Heart left ventricle (tissue), 16 donors: ENCODE measurements around the gene LRRC43. TPM values are rescaled to one million over a fixed set of nuclear protein-coding genes. Genes with fewer than 3 reads are reported as not detected.
A peak's percentile ranks its signal among the peaks of the same experiment; 100 is the strongest.

Experiments used
- ATAC-seq, 4 donors: fragments of 200-7000 bp; cut with Tn5 transposase; one replicate each; pipeline ENCODE4 v1.9.1; 2020 to 2022; ENCODE audit warnings: moderate library complexity in 4 of 4, mild to moderate bottlenecking in 3 of 4, moderate number of reproducible peaks in 1 of 4
- DNase-seq, 5 donors: peaks; one replicate each; pipeline ENCODE4 v3.0.0-alpha.2; 2020
- H3K27ac ChIP-seq, 12 donors: fragments of 200-600 bp; sonication (generic) in 4 of 12; one replicate each; pipeline versions ENCODE4 v1.5.0 to v1.8.0; 2016 to 2022; ENCODE audit warnings: mild to moderate bottlenecking in 2 of 12
- H3K27me3 ChIP-seq, 9 donors: fragments of 200-600 bp; sonication (generic) in 2 of 9; one replicate each; pipeline versions ENCODE4 v1.5.1 to v1.8.0; 2016 to 2022; ENCODE audit warnings: mild to moderate bottlenecking in 3 of 9
- H3K36me3 ChIP-seq, 9 donors: fragments of 200-600 bp; sonication (generic) in 2 of 9; one replicate each; pipeline versions ENCODE4 v1.5.0 to v1.8.0; 2018 to 2022; ENCODE audit warnings: mild to moderate bottlenecking in 2 of 9
- H3K4me1 ChIP-seq, 12 donors: fragments of 200-600 bp; sonication (generic) in 4 of 12; one replicate each; pipeline versions ENCODE4 v1.5.0 to v1.8.0; 2016 to 2022; ENCODE audit warnings: mild to moderate bottlenecking in 3 of 12
- H3K4me3 ChIP-seq, 12 donors: fragments of 200-600 bp; sonication (generic) in 4 of 12; one replicate each; pipeline versions ENCODE4 v1.5.0 to v1.8.0; 2017 to 2022; ENCODE audit warnings: mild to moderate bottlenecking in 9 of 12, moderate library complexity in 4 of 12
- H3K9me3 ChIP-seq, 12 donors: fragments of 200-600 bp; sonication (generic) in 4 of 12; one replicate each; pipeline versions ENCODE4 v1.5.0 to v1.8.0; 2016 to 2022; ENCODE audit warnings: mild to moderate bottlenecking in 1 of 12
- POLR2A ChIP-seq, 2 donors: fragments of 450-650 bp; IDR thresholded peaks; one replicate each; pipeline ENCODE4 v1.6.1; 2017; ENCODE audit warnings: antibody characterized with exemption in 2 of 2, mild to moderate bottlenecking in 2 of 2, moderate library complexity in 2 of 2
- WGBS, 4 donors: extraction: QIAGEN DNeasy Blood & Tissue Kit in 2 of 4; methylation state at CpG; one replicate each; pipeline versions ENCODE4 v1.1.5 to v1.1.7; 2013 to 2018; 5-methylcytosine and 5-hydroxymethylcytosine counted together
- intact Hi-C, 10 donors: fragments of 100-400 bp; cut with DNase I; formaldehyde crosslinking; loops; one replicate each; pipeline versions ENCODE4 v1.11.1 to v1.14.2; 2022
- polyA plus RNA-seq, 2 donors: library from polyadenylated mRNA; stranded (reverse); fragments of 200-250 nt; gene quantifications; one replicate each; pipeline ENCODE4 v1.2.3, GENCODE V29; 2013
- total RNA-seq, 9 donors: library from RNA; depleted of rRNA in 2 of 9; stranded (reverse); fragments of >200 nt in 2 of 9; fragmentation: NEBNext Ultra II Directional in 3 of 9; extraction: Animal tissue kit (Norgen Biotek cat#: 25700) in 3 of 9; gene quantifications; one replicate each; pipeline versions ENCODE4 v1.1.0 to v1.2.4, GENCODE V29; 2016 to 2023
- TF ChIP-seq, protein P1 (sequence below), 12 donors: fragments of 200-600 bp; sonication (generic) in 4 of 12; IDR thresholded peaks; one replicate each; pipeline versions ENCODE4 v1.5.0 to v1.8.0; 2018 to 2022; ENCODE audit warnings: antibody characterized with exemption in 12 of 12, mild to moderate bottlenecking in 5 of 12
- donor health status: ischemic (EF 13 %, LVEDD 7.1; RV severe dilation, severe dysfunction).
- donor health status: healthy with polysubstance abuse.
- donor health status: DM: no; HTN: yes; CAD: no.
- donor health status: DM: no; HTN: no; CAD: no.
- donor health status: ischemic (EF 25% LVEDD 6.9; RV normal size, moderate dysfunction).
- donor health status: ischemic (EF 25% LVEDD 5.7; RV mildly dilated, moderate dysfunction).
- donor health status: healthy.
- donor health status: DM: yes; HTN: yes; CAD: no.
- donor health status: ischemic (EF 35%, LVEDD 5.7; RV mildly dilated, moderate dysfunction).
- donor health status: nonischemic (EF 11% LVEDD 7.7; RV severe dilation, severe dysfunction).
- donor health status: DM: yes; HTN: yes; CAD: no.
- donor health status: PGD.
- donor health status: ischemic (EF 29% LVEDD 5.4; RV normal size, mild dysfunction).
- donor health status: nonischemic (EF 23%, LVEDD 6.1; RV moderate dilation, normal function).

The LRRC43 gene
- total and polyA plus RNA-seq, 11 donors = 0.15 to 1.9 (median 0.83) TPM; not detected in 1

DNA sequence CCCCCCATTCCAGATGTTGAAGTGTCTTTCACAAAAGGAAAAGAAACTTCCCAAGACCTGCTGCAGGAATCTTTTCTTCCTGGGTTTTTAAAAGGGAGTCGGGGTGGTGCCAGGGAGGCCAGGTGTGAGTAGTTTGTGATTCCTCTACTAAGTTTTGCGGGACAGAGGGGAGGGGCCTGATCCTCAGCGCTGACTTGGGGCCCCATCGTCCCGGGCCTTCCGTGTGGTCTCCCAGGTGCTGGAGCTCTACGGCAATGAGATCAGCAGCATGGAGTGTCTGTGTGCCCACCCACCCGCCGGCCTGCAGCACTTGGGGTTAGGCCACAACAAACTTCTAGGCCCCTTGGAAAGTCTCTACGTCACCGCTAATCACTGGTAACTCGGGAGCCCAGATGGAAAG, 4.5 kb downstream of the LRRC43 start:
- Histone ChIP-seq H3K9me3 (no peaks in the 10 kb centered on the region), H3K4me3 (no peak overlapping the region), H3K4me1 (peaks cover 0 to 13% (median 3%) of the 10 kb centered on the region in 12 donors), H3K27ac (no peak overlapping the region), H3K27me3 (peaks cover 0 to 12% (median 2%) of the 10 kb centered on the region in 9 donors), H3K36me3 (no peaks in the 10 kb centered on the region)
- intact Hi-C loops = no loop called here
- TF ChIP-seq, protein P1, sequence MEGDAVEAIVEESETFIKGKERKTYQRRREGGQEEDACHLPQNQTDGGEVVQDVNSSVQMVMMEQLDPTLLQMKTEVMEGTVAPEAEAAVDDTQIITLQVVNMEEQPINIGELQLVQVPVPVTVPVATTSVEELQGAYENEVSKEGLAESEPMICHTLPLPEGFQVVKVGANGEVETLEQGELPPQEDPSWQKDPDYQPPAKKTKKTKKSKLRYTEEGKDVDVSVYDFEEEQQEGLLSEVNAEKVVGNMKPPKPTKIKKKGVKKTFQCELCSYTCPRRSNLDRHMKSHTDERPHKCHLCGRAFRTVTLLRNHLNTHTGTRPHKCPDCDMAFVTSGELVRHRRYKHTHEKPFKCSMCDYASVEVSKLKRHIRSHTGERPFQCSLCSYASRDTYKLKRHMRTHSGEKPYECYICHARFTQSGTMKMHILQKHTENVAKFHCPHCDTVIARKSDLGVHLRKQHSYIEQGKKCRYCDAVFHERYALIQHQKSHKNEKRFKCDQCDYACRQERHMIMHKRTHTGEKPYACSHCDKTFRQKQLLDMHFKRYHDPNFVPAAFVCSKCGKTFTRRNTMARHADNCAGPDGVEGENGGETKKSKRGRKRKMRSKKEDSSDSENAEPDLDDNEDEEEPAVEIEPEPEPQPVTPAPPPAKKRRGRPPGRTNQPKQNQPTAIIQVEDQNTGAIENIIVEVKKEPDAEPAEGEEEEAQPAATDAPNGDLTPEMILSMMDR (IDR thresholded peaks at IDR 0.05) = no peak
- TF ChIP-seq POLR2A (IDR thresholded peaks at IDR 0.05) = no peak
- ATAC-seq = no peak
- WGBS, 4 donors = 72 to 81% (median 75%) methylated on average over 12 of the region's 12 CpGs
- DNase-seq = no peak

DNA sequence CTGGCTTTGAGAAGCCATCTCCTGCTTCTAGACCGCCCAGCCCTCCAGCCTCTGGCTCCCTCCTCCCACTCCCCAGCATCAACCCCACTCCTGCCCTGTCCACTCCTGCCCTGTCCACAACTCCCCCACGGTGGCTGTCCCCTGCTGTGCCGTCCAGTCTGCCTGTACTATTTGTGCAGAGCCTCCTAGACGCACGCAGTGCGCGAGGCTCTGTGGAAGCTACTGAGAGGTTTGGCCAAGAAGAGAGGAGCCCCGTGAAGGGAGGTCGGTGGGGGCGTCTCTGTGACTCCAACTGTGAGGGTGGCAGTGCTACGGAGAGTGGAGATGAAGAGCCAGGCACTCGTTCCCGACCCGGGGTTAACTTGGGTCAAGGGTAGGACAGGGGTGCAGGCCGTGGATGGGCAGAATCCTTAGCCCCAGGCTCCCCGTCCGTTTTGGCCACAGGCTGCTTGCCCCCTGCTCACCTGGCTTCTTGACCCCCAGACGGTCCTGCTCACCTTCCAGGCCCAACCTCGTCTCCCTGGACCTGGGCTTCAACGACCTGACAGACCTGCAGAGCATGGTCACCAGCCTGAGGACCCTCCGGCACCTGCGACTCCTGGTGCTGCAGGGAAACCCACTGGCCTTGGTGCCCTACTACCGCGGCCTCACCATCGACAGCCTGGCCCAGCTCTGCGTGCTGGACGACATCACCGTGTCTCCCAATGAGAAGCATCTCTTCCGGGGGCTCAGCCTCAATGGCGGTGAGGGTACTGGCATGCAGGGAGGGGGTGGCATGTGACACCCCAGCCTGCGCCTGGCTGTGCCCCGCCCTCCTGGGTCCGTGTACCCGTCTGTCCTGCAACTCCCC, 6.9 kb downstream of the LRRC43 start:
- Histone ChIP-seq H3K9me3 (no peaks in the 10 kb centered on the region), H3K4me1 (no peaks in the 10 kb centered on the region), H3K27ac (no peak overlapping the region), H3K27me3 (no peaks in the 10 kb centered on the region), H3K4me3 (no peak overlapping the region), H3K36me3 (no peaks in the 10 kb centered on the region)
- TF ChIP-seq, protein P1 (IDR thresholded peaks at IDR 0.05) = no peak
- no peak for TF ChIP-seq POLR2A (IDR thresholded peaks at IDR 0.05)
- 82 to 90% (median 85%) methylated on average over 21 to 34 of the region's 34 CpGs for WGBS, 4 donors
- DNase-seq (no peak), ATAC-seq (peak in 1 of 4 donors; percentile 31)
- intact Hi-C loops = loop anchor here in 4 of 10 donors (5.0 to 10.0 kb wide), 4 partner anchors 55 to 138 kb away; no protein-coding TSS in a partner anchor

DNA sequence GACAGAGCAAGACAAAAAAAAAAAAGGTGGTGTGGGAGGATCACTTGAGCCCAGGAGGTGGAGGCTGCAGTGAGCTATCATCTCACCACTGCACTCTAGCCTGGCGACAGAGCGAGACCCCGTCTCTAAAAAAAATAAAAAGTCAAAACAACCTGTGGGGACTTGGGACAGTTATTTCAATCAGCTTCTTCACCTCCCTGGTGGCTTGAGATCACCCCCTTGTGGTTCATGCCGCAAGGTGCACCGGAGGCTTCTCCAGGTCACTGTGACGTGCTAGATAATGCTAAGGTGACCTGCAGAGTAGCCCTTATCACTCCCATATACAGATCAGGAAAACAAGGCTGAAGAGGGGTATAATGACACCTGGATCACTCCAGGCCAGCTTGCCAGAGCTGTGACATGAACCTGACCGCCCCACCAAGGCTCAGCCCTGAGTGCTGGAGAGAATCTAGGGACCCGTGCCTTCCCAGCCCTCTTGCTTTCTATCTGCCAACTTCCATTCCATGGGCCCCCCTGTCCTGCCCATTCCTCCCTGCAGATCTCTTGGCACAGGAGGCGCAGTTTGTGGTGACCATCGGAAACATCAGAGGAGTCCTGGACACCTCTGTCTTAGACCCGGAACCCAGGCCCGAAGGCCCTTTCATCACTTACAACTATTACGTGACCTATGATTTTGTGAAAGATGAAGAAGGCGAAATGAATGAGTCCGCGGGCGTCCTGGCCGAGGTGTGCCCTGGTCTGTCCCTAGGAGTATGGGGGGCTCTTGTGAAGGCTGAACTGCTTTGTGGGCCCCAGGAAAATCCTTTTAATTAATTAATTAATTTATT, 8.1 kb downstream of the LRRC43 start:
- Histone ChIP-seq H3K36me3 (no peaks in the 10 kb centered on the region), H3K4me3 (no peak overlapping the region), H3K27ac (no peak overlapping the region), H3K9me3 (peaks cover 0 to 5% (median 0%) of the 10 kb centered on the region in 12 donors), H3K27me3 (no peaks in the 10 kb centered on the region), H3K4me1 (no peaks in the 10 kb centered on the region)
- TF ChIP-seq, protein P1 (IDR thresholded peaks at IDR 0.05) = peak; percentile 48 to 72 (median 60)
- no peak for TF ChIP-seq POLR2A (IDR thresholded peaks at IDR 0.05)
- intact Hi-C loops = loop anchor here in 4 of 10 donors (5.0 to 10.0 kb wide), 4 partner anchors 56 to 139 kb away; no protein-coding TSS in a partner anchor
- ATAC-seq (peak; percentile 66 to 82 (median 72)), DNase-seq (peak in 1 of 5 donors; percentile 49)
- WGBS, 4 donors = 65 to 67% (median 66%) methylated on average over 18 of the region's 18 CpGs

DNA sequence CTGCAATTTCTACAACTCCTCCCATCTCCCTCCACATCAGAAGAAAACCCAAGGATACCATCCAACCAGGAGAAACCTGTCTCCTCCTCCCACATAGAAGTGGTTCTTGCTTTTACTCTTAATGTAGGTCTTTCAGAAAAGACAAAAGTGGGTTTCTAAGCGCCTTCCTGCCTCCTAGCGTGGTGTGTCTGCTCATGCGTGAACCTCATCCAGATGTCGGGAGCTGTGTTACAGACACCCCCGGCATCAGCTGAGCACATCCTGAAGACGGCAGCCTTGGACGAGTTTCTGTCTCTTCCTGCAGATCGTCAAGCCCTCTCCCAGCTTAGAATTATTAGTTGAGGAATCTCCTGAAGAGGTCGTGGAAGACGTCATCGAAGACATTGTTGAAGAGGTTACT, 9.5 kb downstream of the LRRC43 start:
- H3K4me3 ChIP-seq = no peak overlapping the region

More for the DNA sequence above, 9.5 kb downstream of the LRRC43 start:
- ATAC-seq (no peak), DNase-seq (no peak)
- no peaks in the 10 kb centered on the region for H3K4me1 ChIP-seq
- no peaks in the 10 kb centered on the region for H3K36me3 ChIP-seq
- WGBS, 4 donors = 74 to 89% (median 78%) methylated on average over 11 of the region's 11 CpGs
- no peaks in the 10 kb centered on the region for H3K27me3 ChIP-seq
- intact Hi-C loops = loop anchor here in 4 of 10 donors (5.0 to 10.0 kb wide), 4 partner anchors 58 to 140 kb away; no protein-coding TSS in a partner anchor
- peaks cover 0 to 5% (median 0%) of the 10 kb centered on the region in 12 donors for H3K9me3 ChIP-seq
- H3K27ac ChIP-seq = no peak overlapping the region
- TF ChIP-seq POLR2A (IDR thresholded peaks at IDR 0.05) = no peak
- TF ChIP-seq, protein P1 (IDR thresholded peaks at IDR 0.05) = no peak
